Activated T-cell treated with anti-CD3 and anti-CD28 coated beads, Interleukin-2, amount 50 U/mL, for 24 hours (primary cell): ENCODE measurements around the gene EPHA2.

Experiments
- DNase-seq: peaks from one replicate; pipeline ENCODE4 v3.0.0-alpha.2; 2020
- H3K27ac Mint-ChIP-seq: 2 replicates; pipeline ENCODE4 v1.8.0; 2020; ENCODE audit warnings: mild to moderate bottlenecking, mixed read lengths
- H3K27me3 Mint-ChIP-seq: 2 replicates; pipeline ENCODE4 v1.8.0; 2020; ENCODE audit warnings: mixed read lengths
- H3K36me3 Mint-ChIP-seq: 2 replicates; pipeline ENCODE4 v1.8.0; 2020; ENCODE audit warnings: low read depth, mixed read lengths
- H3K4me1 Mint-ChIP-seq: 2 replicates; pipeline ENCODE4 v1.8.0; 2020; ENCODE audit warnings: low read depth, mixed read lengths
- H3K4me3 Mint-ChIP-seq: 2 replicates; pipeline ENCODE4 v1.8.0; 2020; ENCODE audit warnings: mild to moderate bottlenecking, moderate library complexity, mixed read lengths
- H3K9me3 Mint-ChIP-seq: 2 replicates; pipeline ENCODE4 v1.8.0; 2020; ENCODE audit warnings: mixed read lengths

The EPHA2 gene

DNA sequence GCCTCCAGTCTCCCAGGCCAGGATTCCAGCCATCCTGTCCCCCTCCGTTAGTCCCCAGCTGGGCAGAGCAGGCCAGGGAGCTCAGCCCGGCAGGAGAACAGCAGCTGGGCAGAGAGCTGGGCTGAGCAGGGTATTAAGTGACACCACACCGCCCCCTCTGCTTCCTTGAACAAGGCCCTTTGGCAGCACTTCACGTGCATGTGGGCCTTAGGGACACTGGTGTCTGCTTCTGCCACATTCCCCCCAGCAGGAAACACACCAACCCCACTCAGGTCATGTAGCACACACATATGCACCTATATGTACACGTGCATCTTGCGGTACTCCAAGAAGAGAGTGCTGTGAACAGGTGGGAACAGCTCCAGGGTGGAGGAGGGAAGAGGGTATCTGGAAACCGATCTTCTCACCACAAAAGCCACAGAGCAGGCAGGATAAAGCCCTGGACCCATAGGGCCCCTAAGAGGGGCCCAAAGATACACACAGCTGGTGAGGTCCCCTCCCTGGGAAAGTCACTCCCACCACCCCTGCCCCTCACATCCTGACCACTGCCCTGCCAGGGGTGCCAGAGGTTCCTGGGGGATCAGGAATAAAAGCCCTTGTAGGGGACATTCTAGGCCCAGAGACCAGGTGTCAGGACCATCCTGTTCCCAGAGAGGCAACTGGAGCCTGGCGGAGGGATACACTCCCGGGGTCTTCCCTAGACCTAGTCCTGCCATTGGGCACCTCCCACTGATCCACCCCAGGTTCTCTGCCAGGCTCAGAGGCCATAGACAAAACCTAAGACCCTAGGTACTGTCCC, 4.5 kb downstream of the EPHA2 start:
- Mint-ChIP-seq H3K4me3 (no peak overlapping the region), H3K9me3 (no peaks in the 10 kb centered on the region), H3K36me3 (no peaks in the 10 kb centered on the region), H3K4me1 (peaks cover 16% of the 10 kb centered on the region), H3K27me3 (peaks cover 22% of the 10 kb centered on the region), H3K27ac (no peak overlapping the region)
- DNase-seq: no peak

DNA sequence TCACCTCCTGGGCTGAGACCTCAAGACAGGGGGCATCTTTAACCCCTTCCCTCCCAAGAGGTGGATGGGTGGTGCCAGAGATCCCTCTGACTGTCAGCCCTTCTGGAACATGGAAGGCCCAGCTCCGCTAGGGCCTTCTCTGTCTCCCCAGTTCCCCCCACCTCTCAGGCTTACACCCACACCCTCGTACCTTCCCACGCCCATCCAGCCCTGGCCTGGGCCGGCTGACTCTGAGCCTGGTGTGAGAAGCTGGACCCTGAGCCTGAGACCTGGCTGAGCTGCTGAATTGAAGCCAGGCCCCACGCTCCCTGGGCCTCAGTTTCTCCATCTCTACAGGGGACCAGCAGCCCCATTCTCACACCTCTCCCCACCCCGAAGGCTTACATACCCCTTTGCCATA, 5.4 kb downstream of the EPHA2 start:
- peaks cover 19% of the 10 kb centered on the region for H3K27me3 Mint-ChIP-seq
- H3K9me3 Mint-ChIP-seq: no peaks in the 10 kb centered on the region
- no peak overlapping the region for H3K4me3 Mint-ChIP-seq
- H3K4me1 Mint-ChIP-seq: peaks cover 13% of the 10 kb centered on the region
- no peak overlapping the region for H3K27ac Mint-ChIP-seq
- no peaks in the 10 kb centered on the region for H3K36me3 Mint-ChIP-seq
- no peak for DNase-seq

DNA sequence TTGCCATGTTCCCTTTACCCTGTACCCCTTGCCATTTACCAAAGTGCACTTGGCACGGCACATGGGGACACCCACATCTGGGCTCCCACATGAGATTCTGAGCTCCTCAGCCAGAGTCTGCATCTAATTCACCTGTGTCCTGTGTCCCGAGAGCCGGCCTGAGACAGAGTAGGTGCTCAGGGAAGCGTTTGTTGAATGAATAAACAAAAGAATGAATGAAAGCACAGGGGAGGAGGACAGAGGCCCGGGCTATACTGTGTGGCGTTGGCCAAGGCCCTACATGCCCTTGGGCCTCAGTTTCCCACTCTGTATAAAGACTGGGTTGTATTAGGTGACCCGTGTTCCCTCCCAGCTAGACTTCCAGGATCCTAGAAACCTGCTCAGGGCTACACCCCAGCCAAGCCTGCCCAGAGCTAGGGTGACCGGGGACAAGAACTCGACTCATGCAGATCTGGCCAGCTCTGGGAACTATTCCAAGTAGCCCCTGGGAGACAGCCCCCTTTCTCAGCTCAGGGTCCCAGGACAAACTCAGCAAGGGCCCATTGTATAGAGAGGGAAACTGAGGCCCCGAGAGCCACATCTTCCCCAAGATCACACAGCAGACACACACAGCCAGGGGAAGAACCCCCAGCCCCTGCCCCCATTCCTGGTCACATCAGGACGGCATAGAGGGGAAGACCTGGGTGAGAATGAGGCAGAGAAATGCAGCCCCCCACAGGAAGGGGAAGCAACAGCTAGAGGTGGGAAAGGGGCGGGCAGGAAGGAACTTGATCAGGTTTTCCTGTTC, 6.0 kb downstream of the EPHA2 start:
- Mint-ChIP-seq H3K9me3 (no peaks in the 10 kb centered on the region), H3K27me3 (peaks cover 19% of the 10 kb centered on the region), H3K4me1 (peaks cover 9% of the 10 kb centered on the region)

DNA sequence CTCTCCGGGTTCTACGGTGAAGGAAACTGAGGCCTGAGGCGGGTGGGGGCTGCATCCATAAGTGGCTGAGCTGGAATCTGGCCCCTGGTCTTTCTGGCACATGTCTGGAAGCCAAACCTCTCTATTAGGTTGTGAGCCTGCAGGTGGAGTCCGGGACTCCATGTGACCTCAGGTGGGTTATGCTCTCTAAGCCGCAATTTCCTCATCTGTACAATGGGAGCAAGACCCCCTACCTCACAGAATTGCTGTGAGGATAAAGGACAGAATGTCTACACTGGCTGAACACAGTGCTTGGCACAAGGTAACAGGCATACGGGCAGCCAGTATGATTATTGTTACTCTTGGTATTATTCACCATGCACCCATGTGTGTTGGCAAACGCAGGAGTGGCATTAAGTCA, 6.7 kb downstream of the EPHA2 start:
- Mint-ChIP-seq H3K4me3 (no peak overlapping the region), H3K9me3 (no peaks in the 10 kb centered on the region), H3K4me1 (peaks cover 3% of the 10 kb centered on the region), H3K27ac (no peak overlapping the region), H3K36me3 (no peaks in the 10 kb centered on the region), H3K27me3 (peaks cover 16% of the 10 kb centered on the region)
- DNase-seq: no peak

More for the DNA sequence above, 6.0 kb downstream of the EPHA2 start:
- Mint-ChIP-seq H3K27ac (no peak overlapping the region), H3K36me3 (no peaks in the 10 kb centered on the region), H3K4me3 (no peak overlapping the region)
- DNase-seq: no peak

DNA sequence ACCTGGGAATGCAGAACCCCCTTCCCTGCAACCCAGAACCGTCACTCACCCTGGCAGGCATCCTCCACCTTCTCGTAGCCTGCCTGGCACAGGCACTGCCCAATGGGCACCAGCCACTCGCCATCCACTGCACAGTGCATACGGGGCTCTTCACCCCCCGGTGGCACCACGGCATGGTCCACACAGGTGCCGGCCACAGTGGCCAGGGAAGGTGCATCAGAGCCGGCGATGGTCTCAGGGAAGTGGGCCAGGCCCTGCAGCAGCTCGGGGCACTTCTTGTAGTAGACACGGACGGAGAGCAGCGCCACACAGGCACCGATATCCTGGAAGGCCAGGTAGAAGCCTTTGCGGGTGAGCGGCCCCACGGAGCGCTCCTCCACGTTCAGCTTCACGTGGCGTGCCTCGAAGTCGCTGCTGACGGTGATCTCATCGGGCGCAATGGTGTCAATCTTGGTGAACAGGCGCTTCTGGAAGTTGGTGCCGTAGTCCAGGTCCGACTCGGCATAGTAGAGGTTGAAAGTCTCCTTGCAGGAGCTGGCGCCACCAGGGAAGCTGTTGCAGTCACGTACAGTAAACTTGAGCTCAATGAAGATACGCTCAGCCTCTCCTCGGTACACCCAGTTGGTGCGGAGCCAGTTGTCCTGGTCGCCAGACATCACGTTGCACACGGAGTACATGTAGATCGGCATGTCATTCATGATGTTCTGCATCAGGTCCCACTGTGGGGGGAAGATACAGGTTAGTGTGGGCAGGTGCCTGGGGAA, 7.4 kb downstream of the EPHA2 start:
- Mint-ChIP-seq H3K4me3 (no peak overlapping the region), H3K27me3 (peaks cover 13% of the 10 kb centered on the region), H3K9me3 (no peaks in the 10 kb centered on the region), H3K27ac (no peak overlapping the region), H3K4me1 (peaks cover 2% of the 10 kb centered on the region), H3K36me3 (no peaks in the 10 kb centered on the region)
- no peak for DNase-seq

DNA sequence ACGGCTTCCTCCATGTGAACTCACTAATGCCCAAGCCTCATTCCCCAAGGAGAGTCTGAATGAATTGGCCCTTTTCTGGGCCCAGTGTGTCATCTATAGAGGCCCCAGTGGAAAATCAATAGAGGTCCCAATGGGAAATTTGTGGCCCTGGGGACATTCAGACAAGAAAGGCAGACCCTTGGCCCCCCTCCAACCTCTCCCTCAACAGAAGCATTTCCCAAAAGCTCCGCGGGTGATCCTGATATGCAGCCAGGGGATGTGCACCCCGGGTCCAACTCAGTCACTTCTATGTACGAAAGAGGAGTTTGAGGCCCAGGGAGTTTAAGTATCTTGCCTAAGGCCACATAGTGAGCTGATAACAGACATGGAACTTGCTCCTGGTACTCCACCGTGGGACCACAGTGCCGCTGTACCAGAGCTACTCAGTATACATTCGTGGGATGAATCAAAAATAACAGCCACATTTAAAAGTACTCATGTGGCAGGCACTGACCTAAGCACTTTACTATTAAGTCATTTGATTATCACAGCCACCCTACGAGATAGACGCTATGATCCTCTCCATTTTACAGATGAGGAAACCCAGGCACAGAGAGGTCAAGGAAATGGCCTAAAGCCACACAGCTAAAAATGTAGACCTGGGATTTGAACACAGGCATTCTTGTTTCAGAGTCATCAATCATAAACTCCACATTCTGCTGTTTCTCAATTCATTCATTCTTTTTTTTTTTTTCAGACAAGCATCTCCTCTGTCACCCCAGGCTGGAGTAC, 8.5 kb downstream of the EPHA2 start:
- Mint-ChIP-seq H3K9me3 (no peaks in the 10 kb centered on the region), H3K27me3 (peaks cover 9% of the 10 kb centered on the region), H3K4me1 (peaks cover 2% of the 10 kb centered on the region), H3K36me3 (no peaks in the 10 kb centered on the region), H3K4me3 (no peak overlapping the region), H3K27ac (no peak overlapping the region)
- DNase-seq: no peak

DNA sequence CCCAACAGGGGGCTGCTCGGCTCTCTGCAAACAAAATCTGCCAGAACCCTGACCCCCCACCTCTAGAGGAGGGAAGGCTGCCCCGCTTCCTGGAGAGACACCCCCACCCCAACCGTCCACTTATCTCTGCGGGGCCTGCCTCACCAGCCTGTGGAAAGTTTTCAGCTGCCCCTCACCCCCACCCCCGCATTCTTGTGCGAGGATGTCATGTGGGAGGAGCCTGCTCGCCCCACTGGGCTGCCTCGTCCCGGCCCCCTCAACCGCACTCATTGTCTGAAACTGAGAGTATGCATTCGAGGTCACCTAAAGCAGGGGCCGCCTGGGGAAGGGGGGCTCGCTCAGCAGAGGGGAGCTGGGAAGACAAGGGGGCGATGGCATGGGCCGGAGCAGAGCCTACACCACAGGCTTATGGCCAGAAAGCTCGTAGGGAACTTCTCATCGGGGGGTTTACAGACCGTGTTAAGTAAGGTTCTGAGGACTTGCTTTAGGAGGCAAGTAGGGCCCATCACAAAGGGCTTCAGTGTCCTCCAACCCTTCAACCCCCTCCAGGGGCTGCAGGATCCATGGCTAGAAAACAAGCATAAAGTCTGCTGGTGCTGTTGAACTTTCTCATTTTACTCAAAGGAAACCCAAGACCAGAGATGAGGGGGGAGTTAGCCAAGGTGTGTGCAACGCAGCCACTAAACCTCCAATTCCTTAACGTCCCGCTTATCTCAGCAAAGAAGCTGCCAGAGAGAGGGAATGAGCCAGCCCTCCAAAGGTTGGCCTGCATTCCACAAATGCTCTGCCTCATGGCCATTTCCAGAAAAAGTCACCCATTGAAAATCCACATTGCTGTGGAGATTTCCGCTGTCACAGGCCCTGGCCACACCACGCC, 9.4 kb downstream of the EPHA2 start:
- no peak for DNase-seq
- H3K27me3 Mint-ChIP-seq: peaks cover 3% of the 10 kb centered on the region

DNA sequence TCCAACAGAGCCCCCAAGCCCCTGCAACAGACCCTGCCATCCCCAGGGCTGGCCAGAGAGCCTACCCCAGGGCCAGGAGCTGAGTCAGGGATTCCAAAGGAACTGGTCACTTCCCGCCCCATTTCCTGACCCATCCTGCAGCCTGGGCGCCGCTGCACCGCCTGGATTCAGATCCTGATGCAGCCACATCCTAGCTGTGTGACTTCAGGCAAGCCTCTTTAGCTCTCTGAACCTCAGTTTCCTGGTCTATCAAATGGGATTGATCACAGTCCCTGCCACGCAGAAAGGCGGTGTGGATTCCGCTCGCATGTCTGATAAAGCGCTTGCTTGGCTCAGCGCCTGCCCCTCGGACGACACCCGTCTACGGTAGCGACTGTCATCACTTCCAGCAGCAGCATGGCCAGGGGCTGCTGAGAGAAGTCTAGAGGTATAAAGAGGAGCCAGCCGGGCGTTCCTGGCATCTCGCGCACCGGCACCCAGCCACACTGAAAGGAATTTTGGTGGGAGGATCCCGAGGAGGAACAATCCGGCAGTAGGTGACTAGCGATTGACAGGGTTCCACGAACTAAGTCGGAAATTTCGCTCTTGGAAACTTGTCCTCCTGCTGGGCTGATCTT, 10.1 kb downstream of the EPHA2 start:
- Mint-ChIP-seq H3K4me1 (peaks cover 14% of the 10 kb centered on the region), H3K4me3 (no peak overlapping the region), H3K9me3 (no peaks in the 10 kb centered on the region), H3K27me3 (peaks cover 3% of the 10 kb centered on the region), H3K36me3 (no peaks in the 10 kb centered on the region), H3K27ac (no peak overlapping the region)
- no peak for DNase-seq

More for the DNA sequence above, 9.4 kb downstream of the EPHA2 start:
- Mint-ChIP-seq H3K4me1 (peaks cover 6% of the 10 kb centered on the region), H3K27ac (no peak overlapping the region), H3K9me3 (no peaks in the 10 kb centered on the region), H3K4me3 (no peak overlapping the region), H3K36me3 (no peaks in the 10 kb centered on the region)

DNA sequence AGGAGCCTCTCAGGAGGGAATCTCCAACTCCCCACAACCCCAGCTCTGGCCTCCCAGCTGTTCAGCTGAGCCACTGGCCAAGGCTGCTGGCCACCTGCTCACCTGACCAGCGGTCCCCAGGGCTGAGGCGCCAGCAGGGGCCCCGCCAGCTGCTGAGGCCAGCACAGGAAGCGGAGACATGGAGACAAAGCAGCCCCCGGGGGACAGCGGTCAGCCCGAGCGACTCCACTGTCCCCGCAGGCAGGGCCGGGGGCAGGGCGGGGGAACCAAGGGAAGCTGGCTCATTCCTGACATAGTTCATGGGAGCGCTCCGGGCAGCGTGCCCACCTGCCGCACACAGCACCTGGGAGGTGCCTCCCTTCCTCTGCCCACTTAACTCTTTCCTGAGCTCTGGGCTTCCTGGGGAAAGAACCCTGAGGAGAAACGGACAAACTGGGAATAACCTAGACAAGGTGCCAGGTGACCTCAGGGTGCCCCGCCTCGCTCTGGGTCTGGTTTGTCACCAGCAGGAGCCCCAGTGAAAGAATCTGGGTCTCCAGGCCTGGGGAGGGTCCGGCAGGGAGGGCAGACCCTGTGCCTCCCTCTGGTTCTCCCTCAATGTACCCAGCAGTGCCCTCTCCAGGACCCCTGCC, 10.7 kb downstream of the EPHA2 start:
- no peaks in the 10 kb centered on the region for H3K9me3 Mint-ChIP-seq
- peaks cover 2% of the 10 kb centered on the region for H3K27me3 Mint-ChIP-seq
- H3K4me1 Mint-ChIP-seq: peaks cover 15% of the 10 kb centered on the region
- no peak overlapping the region for H3K27ac Mint-ChIP-seq
- no peak for DNase-seq
- no peak overlapping the region for H3K4me3 Mint-ChIP-seq
- H3K36me3 Mint-ChIP-seq: no peaks in the 10 kb centered on the region

DNA sequence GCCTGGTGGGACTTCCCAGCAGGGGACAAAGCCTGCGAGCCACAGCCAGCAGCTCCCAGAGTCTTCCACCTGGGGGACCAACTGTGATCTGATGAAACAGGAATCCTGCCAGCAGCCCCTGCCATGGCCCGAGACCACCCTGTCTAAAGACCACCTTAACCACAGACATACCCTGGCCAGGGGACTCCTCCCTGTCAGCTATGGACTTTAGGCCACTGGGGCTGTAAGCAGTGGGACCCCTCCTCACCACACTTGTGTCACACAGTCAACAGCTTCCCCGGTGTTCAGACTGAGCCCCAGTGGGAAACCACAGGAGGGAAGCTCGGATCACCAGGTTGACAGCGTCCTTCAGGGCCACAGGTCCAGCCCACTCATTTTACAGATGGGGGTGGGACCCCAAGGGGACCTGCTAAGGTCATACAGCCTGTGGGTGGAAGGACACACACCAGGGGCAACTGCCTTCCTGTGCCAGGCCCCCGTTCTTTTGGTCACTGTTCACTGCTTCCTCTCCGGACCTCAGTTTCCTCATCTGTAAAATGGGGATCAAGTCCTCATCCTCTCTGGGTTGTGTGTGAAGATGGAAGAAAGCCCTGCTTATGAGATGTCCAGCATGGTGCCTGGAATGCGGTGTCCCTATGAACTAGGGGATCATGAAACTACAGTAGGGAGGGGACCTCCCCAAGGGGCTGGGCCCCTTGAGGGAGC, 11.4 kb downstream of the EPHA2 start:
- H3K4me3 Mint-ChIP-seq: no peak overlapping the region
- DNase-seq: no peak
- no peaks in the 10 kb centered on the region for H3K9me3 Mint-ChIP-seq
- H3K27ac Mint-ChIP-seq: no peak overlapping the region
- H3K36me3 Mint-ChIP-seq: no peaks in the 10 kb centered on the region
- H3K27me3 Mint-ChIP-seq: no peaks in the 10 kb centered on the region
- H3K4me1 Mint-ChIP-seq: peaks cover 21% of the 10 kb centered on the region

DNA sequence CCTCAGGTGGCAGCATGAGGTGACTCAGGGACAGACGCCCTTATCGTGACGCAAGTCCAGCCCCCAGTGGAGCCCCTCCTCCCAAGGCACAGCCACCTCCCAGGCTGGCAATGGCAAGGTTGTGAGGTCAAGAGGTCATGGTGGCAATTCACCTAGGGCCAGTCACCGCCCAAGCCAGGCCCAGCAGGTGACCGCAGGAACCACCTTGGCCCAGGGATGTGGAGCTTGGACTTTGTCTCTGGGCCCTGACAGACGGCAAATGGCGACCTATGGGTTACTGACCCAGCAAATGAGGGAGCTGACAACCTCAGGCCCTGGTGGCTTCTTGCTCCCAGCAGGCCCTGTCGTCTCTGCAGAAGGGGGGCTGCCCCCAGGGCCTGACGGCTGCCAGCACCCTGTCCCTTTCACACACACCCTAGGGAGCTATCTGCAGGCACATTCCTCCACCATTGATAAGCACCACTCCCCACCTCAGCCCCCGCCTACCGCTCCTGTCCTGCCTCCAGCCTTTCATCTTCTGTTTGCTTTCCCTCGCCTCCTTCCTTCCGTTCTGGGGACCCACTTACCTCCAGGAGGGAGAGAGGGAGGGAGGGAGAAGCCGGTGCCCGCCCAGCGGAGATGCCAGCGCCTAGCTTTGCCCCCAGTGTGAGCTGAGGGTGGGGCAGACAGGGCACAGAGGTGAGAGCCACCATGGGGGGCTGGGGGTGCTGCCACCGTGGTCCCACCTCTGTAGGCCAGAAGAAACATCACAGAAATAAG, 12.1 kb downstream of the EPHA2 start:
- H3K36me3 Mint-ChIP-seq: no peaks in the 10 kb centered on the region
- H3K27me3 Mint-ChIP-seq: no peaks in the 10 kb centered on the region
- no peaks in the 10 kb centered on the region for H3K9me3 Mint-ChIP-seq
- DNase-seq: no peak
- peaks cover 24% of the 10 kb centered on the region for H3K4me1 Mint-ChIP-seq
- no peak overlapping the region for H3K27ac Mint-ChIP-seq
- H3K4me3 Mint-ChIP-seq: no peak overlapping the region
